Placental pericyte (primary cell): ENCODE results near the gene SUSD4. TPM values are rescaled to one million over a fixed set of nuclear protein-coding genes. Genes with fewer than 3 reads are reported as not detected.

Experiments used
- small RNA-seq: library from RNA; depleted of rRNA; stranded (forward); fragments of <200 nt; gene quantifications from one replicate; pipeline ENCODE3, GENCODE V24; 2012; ENCODE audit warnings: low replicate concordance
- total RNA-seq: library from RNA; depleted of rRNA; stranded (reverse); fragments of >200 nt; gene quantifications from 2 replicates; pipeline ENCODE4 v1.2.3, GENCODE V29; 2012

Gene SUSD4, protein sequence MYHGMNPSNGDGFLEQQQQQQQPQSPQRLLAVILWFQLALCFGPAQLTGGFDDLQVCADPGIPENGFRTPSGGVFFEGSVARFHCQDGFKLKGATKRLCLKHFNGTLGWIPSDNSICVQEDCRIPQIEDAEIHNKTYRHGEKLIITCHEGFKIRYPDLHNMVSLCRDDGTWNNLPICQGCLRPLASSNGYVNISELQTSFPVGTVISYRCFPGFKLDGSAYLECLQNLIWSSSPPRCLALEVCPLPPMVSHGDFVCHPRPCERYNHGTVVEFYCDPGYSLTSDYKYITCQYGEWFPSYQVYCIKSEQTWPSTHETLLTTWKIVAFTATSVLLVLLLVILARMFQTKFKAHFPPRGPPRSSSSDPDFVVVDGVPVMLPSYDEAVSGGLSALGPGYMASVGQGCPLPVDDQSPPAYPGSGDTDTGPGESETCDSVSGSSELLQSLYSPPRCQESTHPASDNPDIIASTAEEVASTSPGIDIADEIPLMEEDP
- 2.3 TPM in 1 of 2 replicates, not detected in the other for total RNA-seq

GRCh38 chr1:223363856-223364684 is at the start of gene SUSD4:
SUSD4 (minus strand) TSS chr1:223364176; CDS start chr1:223363425, 751 bp downstream.

GRCh38 chr1:223393275-223394214 is 29.6 kb upstream of the SUSD4 start, which contains the start of gene CCDC185:
CCDC185 (plus strand) TSS chr1:223393415; CDS start chr1:223393476, 61 bp downstream.

Small RNA genes lying within 50 kb of the gene (small RNA-seq; reads per million reads assigned to genes)
- not detected for gene RNU4-57P

Other genes with a start within 250 kb of the SUSD4 start
- gene TLR5, start 220.9 kb downstream of the SUSD4 start, total RNA-seq, result under 0.01 and 0.86 TPM in 2 replicates
- gene CCDC185, start 29.2 kb upstream of the SUSD4 start, total RNA-seq, result not detected in 2 replicates